NK-92 (cell line): Measurements from ENCODE around the gene IGHMBP2.

Experiments
- DNase-seq: peaks from one replicate; lab custom pipeline; 2025; ENCODE audit not compliant: unreplicated experiment; lab: John Stamatoyannopoulos, UW

IGHMBP2 gene

GRCh38 chr11:68938816-68939582, 35.3 kb downstream of the IGHMBP2 start:
- DNase-seq = no peak

GRCh38 chr11:68939583-68940555, 36.2 kb downstream of the IGHMBP2 start:
- DNase-seq = no peak

- DNase-seq = no peak
Measured at GRCh38 chr11:68940651-68941323, 37.1 kb downstream of the IGHMBP2 start.

GRCh38 chr11:68941324-68942094, 37.8 kb downstream of the IGHMBP2 start:
- DNase-seq = no peak

- DNase-seq = no peak
Measured at GRCh38 chr11:68942095-68942620, 38.5 kb downstream of the IGHMBP2 start.

GRCh38 chr11:68942751-68943271, 39.1 kb downstream of the IGHMBP2 start:
- DNase-seq = no peak

GRCh38 chr11:68946416-68947090, 42.9 kb downstream of the IGHMBP2 start:
- no peak for DNase-seq

GRCh38 chr11:68947151-68947550, 43.5 kb downstream of the IGHMBP2 start:
- no peak for DNase-seq

- DNase-seq = no peak
Measured at GRCh38 chr11:68948496-68948895, 44.8 kb downstream of the IGHMBP2 start.

- no peak for DNase-seq
Measured at GRCh38 chr11:68948935-68949334, 45.2 kb downstream of the IGHMBP2 start.

- DNase-seq = no peak
Measured at GRCh38 chr11:68950270-68950669, 46.6 kb downstream of the IGHMBP2 start.

- no peak for DNase-seq
Measured at GRCh38 chr11:68950762-68951161, 47.1 kb downstream of the IGHMBP2 start.

GRCh38 chr11:68954836-68955606, 51.3 kb downstream of the IGHMBP2 start:
- DNase-seq = no peak

- no peak for DNase-seq
Measured at GRCh38 chr11:68955607-68955958, 51.9 kb downstream of the IGHMBP2 start.

- DNase-seq = no peak
Measured at GRCh38 chr11:68956142-68956541, 52.5 kb downstream of the IGHMBP2 start.

- no peak for DNase-seq
Measured at GRCh38 chr11:68956547-68957254, 53.0 kb downstream of the IGHMBP2 start.

- DNase-seq = no peak
Measured at GRCh38 chr11:68958211-68958610, 54.5 kb downstream of the IGHMBP2 start.
